ENCODE measurements around the gene GABRG3. TPM values are rescaled to one million over a fixed set of nuclear protein-coding genes. Genes with fewer than 3 reads are reported as not detected.

The GABRG3 gene
- total RNA-seq, 2 donors from 2014 or later, result not detected

DNA sequence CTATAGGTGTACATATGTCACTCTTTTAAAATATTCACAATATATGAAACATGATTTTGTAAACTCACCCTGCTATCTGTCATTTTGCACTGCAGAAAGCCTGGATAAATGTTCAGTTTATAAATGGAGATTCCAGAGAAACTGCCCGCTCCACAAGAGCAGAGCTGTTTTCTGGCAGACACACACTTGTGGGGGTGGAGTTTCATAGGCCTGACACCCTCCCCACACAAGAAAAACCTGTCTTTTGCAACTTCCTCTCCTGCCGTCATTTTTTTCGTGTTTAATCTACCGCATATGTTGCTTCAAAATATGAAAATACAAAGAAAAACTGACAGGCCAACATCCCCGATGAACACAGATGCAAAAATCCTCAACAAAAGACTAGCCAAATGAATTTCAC, 479.0 kb downstream of the GABRG3 start:
- peaks cover 4 to 13% of the 10 kb centered on the region in 2 donors for H3K9me3 Mint-ChIP-seq
- H3K4me1 Mint-ChIP-seq (ENCODE audit: low read depth), result no peaks in the 10 kb centered on the region
- H3K27ac Mint-ChIP-seq, result no peak overlapping the region
- H3K4me3 Mint-ChIP-seq, result no peak overlapping the region
- DNase-seq, result no peak
- no peak for ATAC-seq (replicated peaks in 1 of 2)
- H3K36me3 Mint-ChIP-seq (ENCODE audit: insufficient read depth in 2 of 2), result no peaks in the 10 kb centered on the region
- no peaks in the 10 kb centered on the region for H3K27me3 Mint-ChIP-seq (ENCODE audit: low read depth)

DNA sequence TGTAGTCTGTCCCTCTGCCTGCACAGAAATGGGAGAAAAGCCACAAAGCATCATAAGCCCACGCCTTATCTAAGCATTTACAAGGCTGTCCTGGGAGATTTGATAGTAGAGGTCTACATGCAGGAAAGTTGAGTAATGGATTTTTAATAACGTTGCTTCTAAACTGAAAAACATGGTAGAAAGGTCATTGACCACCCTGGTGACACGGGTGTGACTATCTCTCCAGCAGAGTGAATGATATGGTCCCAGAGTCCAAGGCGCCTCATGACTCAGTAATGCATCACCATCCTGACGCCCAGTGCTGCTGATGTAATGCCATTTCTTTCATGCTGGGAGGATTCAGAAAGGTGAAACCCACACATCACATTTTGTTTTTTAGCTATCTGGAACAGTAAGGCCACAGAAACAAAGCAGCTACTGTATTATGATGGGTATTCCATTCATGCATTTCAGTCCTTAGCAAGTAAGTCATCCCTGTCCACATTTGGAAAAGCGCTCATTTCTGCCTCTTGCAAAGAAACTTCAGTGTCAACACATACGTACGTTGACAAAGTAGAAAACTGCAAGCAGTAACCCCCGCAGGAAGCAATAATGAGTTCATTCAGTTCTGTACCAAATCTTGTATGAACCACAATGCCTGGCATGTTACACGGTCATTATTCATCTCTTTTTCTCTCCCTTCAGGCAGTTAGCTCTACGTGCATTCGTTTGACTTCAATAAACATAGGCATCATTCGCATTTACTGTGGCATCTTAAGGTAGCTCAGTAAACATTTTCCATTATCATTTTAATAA, 483.5 kb downstream of the GABRG3 start:
- no peak for ATAC-seq (replicated peaks in 1 of 2)
- DNase-seq, result no peak
- Mint-ChIP-seq H3K4me3 (no peak overlapping the region), H3K4me1 (ENCODE audit: low read depth) (no peaks in the 10 kb centered on the region), H3K27ac (no peak overlapping the region), H3K9me3 (peaks cover 4 to 7% of the 10 kb centered on the region in 2 donors), H3K27me3 (ENCODE audit: low read depth) (no peaks in the 10 kb centered on the region), H3K36me3 (ENCODE audit: insufficient read depth in 2 of 2) (no peaks in the 10 kb centered on the region)

DNA sequence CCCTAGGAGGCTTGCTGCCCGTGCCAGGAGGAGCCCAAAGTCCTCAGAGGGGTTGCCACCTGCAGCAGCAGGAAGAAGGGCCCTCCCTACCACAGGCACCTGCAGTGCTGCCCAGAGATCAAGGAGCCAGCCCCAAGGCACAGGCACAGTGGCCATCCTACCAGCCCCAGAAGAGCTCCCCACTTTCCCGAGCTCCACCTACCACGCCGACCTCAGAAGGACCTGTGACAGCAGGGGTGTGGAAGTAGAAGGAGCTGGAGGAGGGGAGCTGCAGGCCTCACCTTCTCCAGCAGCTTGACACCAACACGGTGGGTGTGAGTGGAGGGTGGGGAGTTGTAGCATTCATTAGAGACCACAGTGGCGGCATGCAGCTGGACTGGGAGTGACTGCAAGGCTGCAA, 485.8 kb downstream of the GABRG3 start:
- Mint-ChIP-seq H3K27me3 (ENCODE audit: low read depth) (no peaks in the 10 kb centered on the region), H3K36me3 (ENCODE audit: insufficient read depth in 2 of 2) (no peaks in the 10 kb centered on the region)
- ATAC-seq (replicated peaks in 1 of 2), result no peak

DNA sequence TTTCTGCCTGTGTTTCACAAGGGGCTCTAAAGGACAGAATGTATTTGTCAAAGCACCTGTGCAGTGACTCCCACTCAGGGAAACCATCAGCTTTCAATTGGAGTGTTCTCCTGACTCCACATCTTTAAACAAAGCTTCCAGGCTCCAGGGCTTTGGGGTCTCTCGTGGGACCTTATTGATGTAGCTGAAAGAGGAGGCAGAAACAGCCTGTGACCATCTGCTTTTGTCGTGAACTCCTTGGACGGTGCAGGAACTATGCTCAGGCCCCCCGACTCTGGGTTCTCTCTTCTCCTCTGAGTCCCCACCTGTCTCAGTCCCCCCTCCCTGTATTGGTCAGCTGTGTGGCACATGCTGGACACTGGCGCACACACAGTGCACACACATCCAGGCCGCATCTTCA, 486.8 kb downstream of the GABRG3 start:
- H3K9me3 Mint-ChIP-seq, result peaks cover 4 to 9% of the 10 kb centered on the region in 2 donors
- no peak overlapping the region for H3K27ac Mint-ChIP-seq
- no peak overlapping the region for H3K4me3 Mint-ChIP-seq
- H3K4me1 Mint-ChIP-seq (ENCODE audit: low read depth), result no peaks in the 10 kb centered on the region
- ATAC-seq (replicated peaks in 1 of 2) (no peak), DNase-seq (no peak)
- H3K36me3 Mint-ChIP-seq (ENCODE audit: insufficient read depth in 2 of 2), result no peaks in the 10 kb centered on the region
- H3K27me3 Mint-ChIP-seq (ENCODE audit: low read depth), result no peaks in the 10 kb centered on the region

More for the DNA sequence above, 485.8 kb downstream of the GABRG3 start:
- H3K4me1 Mint-ChIP-seq (ENCODE audit: low read depth), result no peaks in the 10 kb centered on the region
- H3K9me3 Mint-ChIP-seq, result peaks cover under 1 to 4% of the 10 kb centered on the region in 2 donors
- H3K27ac Mint-ChIP-seq, result no peak overlapping the region
- no peak for DNase-seq
- no peak overlapping the region for H3K4me3 Mint-ChIP-seq

DNA sequence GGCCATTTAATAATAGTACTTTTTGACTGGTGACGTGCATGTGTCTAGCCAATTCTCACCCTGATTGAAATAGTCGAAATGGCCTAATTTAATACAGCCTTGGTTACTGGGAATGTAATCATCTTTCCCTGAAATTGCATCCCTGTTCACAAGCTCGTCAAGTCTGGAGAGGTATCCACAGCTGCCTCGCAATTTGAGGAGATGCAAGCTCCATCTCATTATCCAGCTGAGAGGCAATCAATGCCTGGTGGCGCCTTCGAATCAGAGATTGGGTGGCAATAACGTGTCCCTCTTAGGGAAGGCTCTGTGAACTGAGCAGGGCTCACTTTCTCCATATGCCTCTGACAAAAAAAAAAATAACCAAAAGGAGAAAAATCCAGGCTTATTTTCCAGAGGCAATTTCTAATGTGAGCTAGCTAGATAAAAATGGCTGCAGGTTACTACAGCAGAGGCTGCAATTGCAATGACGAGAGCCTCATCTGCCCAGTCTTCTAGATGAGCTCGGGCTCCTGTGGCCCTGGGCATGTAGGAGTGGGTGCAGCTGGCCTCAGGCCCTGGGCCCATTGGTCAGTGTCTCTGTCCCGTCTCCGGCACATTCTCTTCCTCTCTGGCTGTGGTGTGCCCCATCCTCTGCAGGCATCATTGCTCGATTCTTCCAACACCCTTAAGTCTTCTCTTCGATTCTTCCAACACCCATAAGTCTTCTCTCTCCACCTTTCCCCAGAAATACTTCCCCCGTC, 487.5 kb downstream of the GABRG3 start:
- no peak for DNase-seq
- Mint-ChIP-seq H3K36me3 (ENCODE audit: insufficient read depth in 2 of 2) (no peaks in the 10 kb centered on the region), H3K4me1 (ENCODE audit: low read depth) (no peaks in the 10 kb centered on the region), H3K9me3 (peaks cover 4 to 6% of the 10 kb centered on the region in 2 donors), H3K27me3 (ENCODE audit: low read depth) (no peaks in the 10 kb centered on the region), H3K4me3 (no peak overlapping the region), H3K27ac (no peak overlapping the region)
- no peak for ATAC-seq (replicated peaks in 1 of 2)

DNA sequence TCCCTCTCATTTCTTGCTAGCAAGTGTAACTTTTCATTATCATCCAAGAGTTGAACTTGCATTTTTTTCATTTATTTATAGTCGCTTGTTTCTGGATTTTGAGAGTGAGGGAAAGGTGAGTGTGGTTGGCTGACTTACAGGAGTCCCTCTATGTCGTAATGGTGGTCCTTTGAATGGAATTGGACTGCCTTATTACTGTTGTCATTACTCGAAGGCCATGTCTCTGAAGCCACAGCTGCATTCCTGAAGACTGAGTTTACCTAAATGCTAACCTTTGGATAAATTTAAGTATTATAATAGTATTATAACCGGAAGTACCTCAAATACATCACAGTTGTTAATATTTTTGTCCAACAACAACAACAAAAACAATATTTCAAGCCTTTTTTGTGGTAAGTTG, 488.9 kb downstream of the GABRG3 start:
- no peaks in the 10 kb centered on the region for H3K36me3 Mint-ChIP-seq (ENCODE audit: insufficient read depth in 2 of 2)
- no peaks in the 10 kb centered on the region for H3K27me3 Mint-ChIP-seq (ENCODE audit: low read depth)
- H3K27ac Mint-ChIP-seq, result no peak overlapping the region
- H3K4me1 Mint-ChIP-seq (ENCODE audit: low read depth), result no peaks in the 10 kb centered on the region
- H3K9me3 Mint-ChIP-seq, result peaks cover 4 to 6% of the 10 kb centered on the region in 2 donors
- no peak overlapping the region for H3K4me3 Mint-ChIP-seq
- no peak for DNase-seq
- no peak for ATAC-seq (replicated peaks in 1 of 2)

DNA sequence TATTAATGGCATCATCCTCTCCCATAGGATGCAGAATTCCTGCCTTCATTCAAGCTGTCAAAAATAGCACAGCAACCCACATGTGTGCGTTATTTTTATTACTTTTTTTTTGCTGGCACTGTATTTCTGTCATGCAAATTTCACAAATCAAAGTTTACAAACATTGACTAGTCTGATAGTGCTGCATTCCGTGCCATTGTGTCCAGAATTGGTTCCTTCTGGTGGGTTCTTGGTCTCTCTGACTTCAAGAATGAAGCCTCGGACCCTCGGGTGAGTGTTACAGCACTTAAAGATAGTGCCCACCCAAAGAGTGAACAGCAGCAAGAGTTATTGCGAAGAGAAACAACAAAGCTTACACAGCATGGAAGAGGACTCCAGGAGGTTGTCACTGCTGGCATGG, 490.2 kb downstream of the GABRG3 start:
- H3K27me3 Mint-ChIP-seq (ENCODE audit: low read depth), result no peaks in the 10 kb centered on the region
- peaks cover 4 to 8% of the 10 kb centered on the region in 2 donors for H3K9me3 Mint-ChIP-seq
- H3K4me3 Mint-ChIP-seq, result no peak overlapping the region
- no peak for DNase-seq
- no peak overlapping the region for H3K27ac Mint-ChIP-seq
- no peak for ATAC-seq (replicated peaks in 1 of 2)
- H3K4me1 Mint-ChIP-seq (ENCODE audit: low read depth), result no peaks in the 10 kb centered on the region
- no peaks in the 10 kb centered on the region for H3K36me3 Mint-ChIP-seq (ENCODE audit: insufficient read depth in 2 of 2)

DNA sequence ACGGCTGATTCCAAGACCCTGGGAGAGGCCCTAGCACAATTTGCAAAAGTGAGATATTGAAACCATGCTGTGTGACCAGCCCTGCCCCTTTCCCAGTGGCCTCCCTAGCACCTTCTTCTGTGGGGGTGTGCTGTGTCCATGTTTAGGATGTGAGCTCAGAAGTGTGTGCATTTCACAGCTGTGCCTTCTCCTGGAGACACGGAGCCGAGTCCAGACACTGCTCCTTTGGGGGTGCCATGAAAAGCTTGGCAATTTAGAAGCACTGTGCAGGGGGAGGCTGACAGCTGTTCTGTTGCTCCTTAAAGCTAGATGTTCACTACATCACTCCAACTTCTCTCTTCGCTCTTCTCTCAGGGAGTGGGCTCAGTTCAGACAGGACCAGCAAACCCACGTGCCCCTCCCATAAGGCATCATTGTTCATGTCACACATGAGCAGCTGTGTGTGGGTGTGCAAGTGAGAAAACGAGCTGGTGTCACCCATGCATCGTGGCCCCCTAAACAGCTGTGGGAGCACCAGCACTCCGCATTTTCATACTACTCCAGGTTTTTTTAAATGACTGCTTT, 492.6 kb downstream of the GABRG3 start:
- Mint-ChIP-seq H3K36me3 (ENCODE audit: insufficient read depth in 2 of 2) (no peaks in the 10 kb centered on the region), H3K4me1 (ENCODE audit: low read depth) (no peaks in the 10 kb centered on the region), H3K9me3 (peaks cover 4 to 8% of the 10 kb centered on the region in 2 donors), H3K4me3 (no peak overlapping the region), H3K27me3 (ENCODE audit: low read depth) (no peaks in the 10 kb centered on the region), H3K27ac (no peak overlapping the region)
- no peak for DNase-seq
- no peak for ATAC-seq (replicated peaks in 1 of 2)

DNA sequence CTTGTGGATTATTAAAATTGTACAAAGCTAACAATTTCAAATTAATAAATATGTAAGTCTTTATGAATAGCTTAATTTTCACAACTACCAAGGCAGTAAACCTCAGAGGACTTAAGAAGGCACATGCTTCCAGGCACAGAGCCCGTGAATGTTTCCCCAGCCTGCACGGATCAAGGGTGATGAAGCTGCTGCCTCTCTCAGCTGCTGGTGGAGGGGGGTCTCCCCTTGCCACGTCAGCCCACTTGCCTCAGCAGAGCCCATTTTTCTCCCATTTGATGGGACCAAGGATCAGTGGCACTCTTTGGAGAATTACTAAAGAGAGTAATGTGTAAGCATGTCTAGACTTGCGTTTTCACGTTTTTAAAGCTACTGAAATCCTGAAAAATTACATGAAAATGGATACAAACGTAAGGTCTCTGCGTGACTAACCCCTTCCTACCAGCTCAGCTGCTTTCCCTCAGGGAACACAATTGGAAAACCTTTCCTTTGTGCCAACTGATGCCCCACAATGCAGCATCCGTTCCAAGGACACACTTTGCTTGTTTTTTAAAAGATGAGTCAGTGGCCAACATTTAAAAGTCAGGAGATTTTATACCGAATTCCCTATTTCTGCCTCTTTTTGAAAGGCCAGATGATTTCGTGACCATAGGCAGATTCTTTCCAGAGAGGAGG, 494.1 kb downstream of the GABRG3 start:
- no peak for DNase-seq
- Mint-ChIP-seq H3K27ac (no peak overlapping the region), H3K27me3 (ENCODE audit: low read depth) (no peaks in the 10 kb centered on the region), H3K4me1 (ENCODE audit: low read depth) (no peaks in the 10 kb centered on the region), H3K4me3 (no peak overlapping the region), H3K36me3 (ENCODE audit: insufficient read depth in 2 of 2) (no peaks in the 10 kb centered on the region), H3K9me3 (peaks cover 4 to 6% of the 10 kb centered on the region in 2 donors)
- no peak for ATAC-seq (replicated peaks in 1 of 2)

DNA sequence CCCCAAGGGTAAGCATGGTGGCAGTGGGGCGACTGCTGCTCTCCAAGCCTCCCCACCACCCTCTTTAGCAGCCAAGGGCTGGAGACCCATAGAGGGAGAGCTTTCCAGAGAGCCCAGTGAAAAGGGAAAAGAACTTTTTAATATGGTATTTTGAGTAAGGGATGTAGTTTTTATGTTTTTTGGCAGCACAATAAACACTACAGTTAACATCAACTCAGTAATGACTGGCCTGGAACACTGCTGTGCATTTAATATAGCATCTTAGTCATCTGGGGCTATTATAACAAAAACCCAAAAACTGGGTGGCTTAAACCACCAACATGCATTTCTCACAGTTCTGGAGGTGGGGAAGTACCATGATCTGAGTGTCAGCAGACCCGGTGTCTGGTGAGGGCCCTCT, 495.8 kb downstream of the GABRG3 start:
- Mint-ChIP-seq H3K4me1 (ENCODE audit: low read depth) (no peaks in the 10 kb centered on the region), H3K27me3 (ENCODE audit: low read depth) (no peaks in the 10 kb centered on the region), H3K27ac (no peak overlapping the region), H3K4me3 (no peak overlapping the region), H3K9me3 (peaks cover 4 to 7% of the 10 kb centered on the region in 2 donors), H3K36me3 (ENCODE audit: insufficient read depth in 2 of 2) (no peaks in the 10 kb centered on the region)
- DNase-seq (no peak), ATAC-seq (replicated peaks in 1 of 2) (no peak)

DNA sequence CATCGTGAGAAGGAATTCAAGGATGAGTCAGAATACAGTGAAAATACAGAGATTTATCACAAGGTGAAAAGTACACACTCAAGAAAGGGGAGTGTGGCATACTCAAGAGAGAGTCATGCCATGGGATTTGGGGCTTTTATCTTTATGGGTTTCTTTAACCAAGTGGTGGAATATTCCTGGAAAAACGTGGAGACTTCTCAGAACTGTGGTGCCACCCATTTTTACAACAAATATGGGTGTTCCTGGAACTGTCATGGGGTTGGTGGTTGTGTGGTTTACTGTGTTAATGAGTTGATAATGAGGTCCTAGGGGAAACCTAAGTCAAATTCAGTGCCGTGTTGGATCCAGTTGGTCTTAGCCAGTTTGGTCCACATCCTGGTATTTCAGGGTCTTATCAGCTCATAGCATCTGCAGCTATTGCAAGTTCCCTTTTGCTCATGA, 497.2 kb downstream of the GABRG3 start:
- Mint-ChIP-seq H3K36me3 (ENCODE audit: insufficient read depth in 2 of 2) (no peaks in the 10 kb centered on the region), H3K27ac (no peak overlapping the region), H3K4me3 (no peak overlapping the region), H3K9me3 (peaks cover 0 to 2% of the 10 kb centered on the region in 2 donors), H3K4me1 (ENCODE audit: low read depth) (no peaks in the 10 kb centered on the region), H3K27me3 (ENCODE audit: low read depth) (no peaks in the 10 kb centered on the region)
- DNase-seq (no peak), ATAC-seq (replicated peaks in 1 of 2) (no peak)

DNA sequence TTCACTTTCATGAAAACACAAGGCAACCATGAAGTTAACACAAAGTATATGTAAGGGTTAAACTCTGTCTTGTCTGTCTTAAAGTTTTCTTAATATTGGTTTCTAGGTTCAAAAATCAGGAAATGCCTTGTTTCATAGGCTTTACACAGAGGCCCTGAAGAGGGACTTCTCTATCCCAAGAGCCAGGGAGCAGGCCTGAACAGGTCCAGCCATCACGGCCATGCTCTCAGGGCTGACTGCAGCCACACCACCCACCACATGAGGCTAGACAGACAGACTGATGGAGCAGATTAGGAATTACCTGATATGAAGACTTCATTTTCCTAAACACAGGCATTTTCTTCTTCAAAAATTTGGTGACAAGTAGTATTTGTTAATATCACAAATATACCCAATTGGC, 502.9 kb downstream of the GABRG3 start:
- DNase-seq, result no peak
- Mint-ChIP-seq H3K27ac (no peak overlapping the region), H3K4me3 (no peak overlapping the region), H3K27me3 (ENCODE audit: low read depth) (no peaks in the 10 kb centered on the region), H3K36me3 (ENCODE audit: insufficient read depth in 2 of 2) (no peaks in the 10 kb centered on the region), H3K9me3 (peaks cover 2 to 4% of the 10 kb centered on the region in 2 donors), H3K4me1 (ENCODE audit: low read depth) (no peaks in the 10 kb centered on the region)
- no peak for ATAC-seq (replicated peaks in 1 of 2)

DNA sequence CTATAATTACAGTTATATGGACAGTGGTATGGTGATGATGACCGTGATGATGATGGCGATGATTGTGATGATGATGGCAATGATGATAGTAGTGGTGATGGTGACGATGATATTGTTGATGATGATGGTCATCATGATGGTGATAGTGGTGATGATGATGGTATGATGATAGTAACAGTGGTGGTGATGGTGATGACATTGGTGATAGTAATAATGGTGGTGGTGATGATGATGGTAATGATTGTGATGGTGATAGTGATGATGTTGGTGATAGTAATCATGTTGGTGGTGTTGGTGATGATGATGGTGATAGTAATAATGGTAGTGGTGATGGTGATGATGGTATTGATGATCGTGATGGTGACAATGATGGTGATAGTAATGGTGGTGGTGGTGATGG, 504.4 kb downstream of the GABRG3 start:
- H3K4me1 Mint-ChIP-seq (ENCODE audit: low read depth), result no peaks in the 10 kb centered on the region
- H3K4me3 Mint-ChIP-seq, result no peak overlapping the region
- ATAC-seq (replicated peaks in 1 of 2) (no peak), DNase-seq (no peak)
- H3K36me3 Mint-ChIP-seq (ENCODE audit: insufficient read depth in 2 of 2), result no peaks in the 10 kb centered on the region
- H3K9me3 Mint-ChIP-seq, result peaks cover 2 to 6% of the 10 kb centered on the region in 2 donors
- no peak overlapping the region for H3K27ac Mint-ChIP-seq
- H3K27me3 Mint-ChIP-seq (ENCODE audit: low read depth), result no peaks in the 10 kb centered on the region
